Left ventricle myocardium inferior (tissue), 1 donor: Measurements from ENCODE around the gene TRMT1. TPM values are rescaled to one million over a fixed set of nuclear protein-coding genes. Genes with fewer than 3 reads are reported as not detected.
A peak's percentile ranks its signal among the peaks of the same experiment; 100 is the strongest.

Experiments used
- DNase-seq: peaks from one replicate; pipeline ENCODE4 v3.0.0-alpha.2; 2020
- H3K27ac ChIP-seq: fragments of 200-600 bp; replicated peaks from 2 replicates; pipeline ENCODE4 v1.8.0; 2021
- H3K27me3 ChIP-seq: fragments of 200-600 bp; 2 replicates; pipeline ENCODE4 v1.8.0; 2021; ENCODE audit warnings: low read depth
- H3K36me3 ChIP-seq: fragments of 200-600 bp; 2 replicates; pipeline ENCODE4 v1.8.0; 2021
- H3K4me1 ChIP-seq: fragments of 200-600 bp; 2 replicates; pipeline ENCODE4 v1.8.0; 2021
- H3K4me3 ChIP-seq: fragments of 200-600 bp; 2 replicates; pipeline ENCODE4 v1.8.0; 2021; ENCODE audit warnings: mild to moderate bottlenecking, moderate library complexity
- H3K9me3 ChIP-seq: fragments of 200-600 bp; replicated peaks from 2 replicates; pipeline ENCODE4 v1.8.0; 2021
- CTCF ChIP-seq: fragments of 200-600 bp; IDR thresholded peaks from 2 replicates; pipeline ENCODE4 v1.8.0; 2021; ENCODE audit warnings: antibody characterized with exemption, mild to moderate bottlenecking, borderline replicate concordance
- intact Hi-C: fragments of 100-400 bp; cut with micrococcal nuclease; formaldehyde crosslinking; loops from one replicate; pipeline ENCODE4 v1.11.0; 2022
- total RNA-seq: library from RNA; stranded (reverse); fragmentation: NEBNext Ultra II Directional; extraction: Animal tissue kit (Norgen Biotek cat#: 25700); gene quantifications from one replicate; pipeline ENCODE4 v1.2.1, GENCODE V29; 2021
- donor health status: DM: no; HTN: yes; CAD: no; lungs with severe emphysema.

The TRMT1 gene
- total RNA-seq, 1 donor from 2014 or later: 19.6 TPM

DNA sequence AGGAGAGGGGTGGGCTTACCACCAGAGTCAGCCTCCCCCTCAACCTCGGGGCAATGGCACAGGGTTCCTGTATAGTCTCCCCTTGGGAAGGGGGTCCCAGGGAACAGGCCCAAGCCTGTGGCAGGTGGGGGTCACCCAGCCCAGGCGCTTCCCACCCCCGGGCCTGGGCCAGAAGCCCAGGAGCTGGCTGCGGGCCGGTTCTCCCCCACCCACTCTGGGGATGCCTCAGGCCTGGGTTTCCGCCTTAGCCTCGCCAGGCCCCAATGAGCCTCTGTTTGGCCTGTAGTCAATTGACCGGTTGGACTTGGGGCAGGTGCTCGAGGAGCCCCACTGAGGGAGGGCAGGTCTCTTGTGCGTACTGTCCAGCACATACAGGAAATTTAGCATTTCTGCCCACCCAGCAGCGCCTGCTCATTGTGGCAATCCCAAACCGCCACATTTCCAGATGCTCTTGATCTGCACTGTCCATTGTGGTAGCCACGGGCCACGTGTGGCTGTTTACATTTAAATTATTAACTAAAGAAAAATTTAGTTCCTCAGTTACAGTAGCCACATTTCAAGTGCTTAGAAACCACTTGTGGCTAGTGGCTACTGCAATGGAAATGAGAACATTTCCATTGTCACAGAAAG lies 23.8 kb downstream of the TRMT1 start:
- Histone ChIP-seq H3K9me3 (no peaks in the 10 kb centered on the region), H3K4me1 (peaks cover 85% of the 10 kb centered on the region), H3K27me3 (no peaks in the 10 kb centered on the region), H3K27ac (peak overlapping the region; percentile 97), H3K4me3 (no peak overlapping the region), H3K36me3 (peaks cover 25% of the 10 kb centered on the region)
- no peak for DNase-seq
- intact Hi-C loops: loop anchor here (5.0 kb wide), 1 partner anchor 110 kb away; no protein-coding TSS in a partner anchor
- TF ChIP-seq CTCF: no peak

DNA sequence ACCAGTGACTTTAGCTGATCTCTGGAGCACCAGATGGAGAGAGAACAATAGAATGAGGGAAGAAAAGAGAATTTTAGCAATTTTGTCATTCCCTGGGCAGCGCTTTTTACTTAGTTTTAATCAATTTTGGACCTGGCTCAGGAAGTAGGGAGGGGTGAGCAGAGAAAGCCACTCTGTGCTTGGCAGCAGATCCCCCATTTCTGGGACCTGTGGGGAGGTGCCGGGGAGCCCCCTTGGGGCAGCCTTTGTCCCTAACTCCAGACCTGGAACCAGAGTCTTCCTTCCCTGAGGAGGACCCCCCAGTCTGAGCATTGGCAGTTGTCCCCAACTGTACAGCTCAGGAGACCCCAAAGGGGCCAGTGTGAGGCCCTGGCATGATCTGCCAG lies 24.4 kb downstream of the TRMT1 start:
- intact Hi-C loops: loop anchor here (5.0 kb wide), 1 partner anchor 110 kb away; no protein-coding TSS in a partner anchor
- Histone ChIP-seq H3K4me3 (no peak overlapping the region), H3K27me3 (no peaks in the 10 kb centered on the region), H3K27ac (peak overlapping the region; percentile 97), H3K9me3 (no peaks in the 10 kb centered on the region), H3K36me3 (peaks cover 30% of the 10 kb centered on the region), H3K4me1 (peaks cover 80% of the 10 kb centered on the region)
- DNase-seq: no peak
- TF ChIP-seq CTCF: no peak

GRCh38 chr19:13091400-13092157 lies 25.0 kb downstream of the TRMT1 start:
- TF ChIP-seq CTCF: no peak
- H3K36me3 ChIP-seq: peaks cover 35% of the 10 kb centered on the region
- intact Hi-C loops: loop anchor here (5.0 kb wide), 1 partner anchor 109 kb away; no protein-coding TSS in a partner anchor

DNA sequence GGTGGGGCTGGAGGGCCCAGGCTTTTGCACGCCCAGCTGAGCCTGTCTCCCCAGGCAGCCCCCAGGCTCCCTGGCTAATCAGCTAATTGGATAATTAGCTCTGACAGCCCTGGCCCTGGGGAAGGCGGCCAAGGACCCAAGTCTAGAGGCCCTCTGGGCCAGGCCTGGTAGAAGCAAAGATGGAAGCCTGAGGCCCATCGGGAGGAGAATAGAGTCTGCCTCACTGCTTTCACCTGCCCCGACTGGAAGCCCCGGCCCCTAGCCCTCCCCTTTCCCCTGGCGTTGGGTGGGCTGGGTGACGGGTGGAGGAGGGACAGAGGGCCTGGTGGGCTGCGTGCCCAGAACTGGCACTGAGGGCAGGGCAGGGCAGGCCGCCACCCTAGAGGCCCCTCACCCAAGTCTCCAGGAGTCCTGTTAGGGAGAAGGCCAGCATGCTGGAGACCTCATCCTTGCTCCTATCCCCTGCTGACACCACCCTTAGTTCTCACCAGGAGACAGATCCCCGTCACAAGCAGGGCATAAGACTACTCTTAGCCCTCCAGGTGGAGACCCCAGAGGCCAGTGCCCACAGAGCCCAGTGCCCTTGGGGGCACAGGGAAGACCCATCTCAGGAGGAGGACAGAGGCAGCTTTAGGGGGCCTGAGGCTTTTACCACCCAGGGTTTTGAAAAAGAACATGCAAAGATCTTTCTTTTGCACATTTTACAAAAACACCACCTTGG lies 25.9 kb downstream of the TRMT1 start:
- intact Hi-C loops: loop anchor here (5.0 kb wide), 1 partner anchor 108 kb away; no protein-coding TSS in a partner anchor
- peaks cover 35% of the 10 kb centered on the region for H3K36me3 ChIP-seq

More at GRCh38 chr19:13091400-13092157, 25.0 kb downstream of the TRMT1 start:
- DNase-seq: peak; percentile 62
- Histone ChIP-seq H3K27ac (peak overlapping the region; percentile 97), H3K4me3 (no peak overlapping the region), H3K27me3 (no peaks in the 10 kb centered on the region), H3K9me3 (no peaks in the 10 kb centered on the region), H3K4me1 (peaks cover 77% of the 10 kb centered on the region)

More for the DNA sequence above, 25.9 kb downstream of the TRMT1 start:
- Histone ChIP-seq H3K4me3 (no peak overlapping the region), H3K27me3 (no peaks in the 10 kb centered on the region), H3K4me1 (peaks cover 77% of the 10 kb centered on the region), H3K27ac (peak overlapping the region; percentile 97), H3K9me3 (no peaks in the 10 kb centered on the region)
- DNase-seq: no peak
- no peak for TF ChIP-seq CTCF
